Endometrium (tissue), 2 donors: ENCODE results near the gene DCST1.

ENCODE experiments used
- FAIRE-seq: peaks from 2 replicates; lab custom pipeline; 2012; peaks lifted over from hg19 to GRCh38; lab: Jason Lieb, UNC
- donor health status: control.
- donor health status: control.

Gene DCST1

GRCh38 chr1:155052439-155053395 is 19.1 kb downstream of the DCST1 start:
- FAIRE-seq, result no peak

DNA sequence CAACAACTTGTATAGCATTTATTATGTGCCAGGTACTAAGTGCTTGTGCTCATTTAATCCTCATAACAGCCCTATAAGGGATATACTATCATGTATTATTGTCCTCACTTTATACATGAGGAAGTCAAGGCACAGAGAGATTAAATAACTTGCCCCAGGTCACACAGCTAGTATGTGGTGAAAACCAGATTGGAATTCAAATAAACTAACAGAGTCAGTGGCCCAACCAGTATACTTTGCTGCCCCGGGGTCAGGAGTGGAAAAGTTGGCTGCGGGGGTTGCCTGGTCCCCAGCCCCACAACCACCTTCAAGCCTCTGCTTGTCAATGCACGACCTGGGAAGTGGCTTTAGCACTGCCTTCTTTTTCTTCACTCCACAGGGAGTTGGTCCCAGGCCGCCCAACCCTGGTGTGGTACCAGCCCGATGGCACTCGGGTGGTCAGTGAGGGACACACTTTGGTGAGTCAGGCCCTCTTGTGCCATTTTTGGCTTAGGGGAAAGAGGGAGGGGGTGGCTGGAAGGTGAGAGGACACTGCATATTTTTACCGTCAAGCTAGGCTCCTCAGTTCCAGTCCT is 20.0 kb downstream of the DCST1 start:
- no peak for FAIRE-seq

DNA sequence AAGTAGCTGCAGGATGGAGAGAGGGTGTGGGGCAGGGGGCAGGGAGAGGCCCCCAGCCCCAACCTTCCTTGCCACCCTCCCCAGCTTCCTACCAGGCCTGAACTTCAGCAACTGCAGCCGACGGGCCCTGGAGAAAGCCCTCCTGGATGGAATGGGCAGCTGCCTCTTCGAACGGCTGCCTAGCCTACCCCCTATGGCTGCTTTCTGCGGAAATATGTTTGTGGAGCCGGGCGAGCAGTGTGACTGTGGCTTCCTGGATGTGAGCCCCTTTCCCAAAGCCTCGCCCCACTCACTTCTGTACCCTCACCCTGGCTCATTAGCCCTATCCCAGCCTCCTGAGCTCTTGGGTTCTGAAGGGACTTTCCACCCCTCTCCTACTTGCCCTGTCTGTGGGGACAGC is 23.5 kb downstream of the DCST1 start:
- FAIRE-seq, result no peak

- FAIRE-seq, result no peak
Measured at GRCh38 chr1:155057788-155058211, 24.2 kb downstream of the DCST1 start.

GRCh38 chr1:155060736-155061135 is 27.1 kb downstream of the DCST1 start:
- no peak for FAIRE-seq

GRCh38 chr1:155061381-155062150 is 27.9 kb downstream of the DCST1 start:
- FAIRE-seq, result no peak

GRCh38 chr1:155062151-155062686 is 28.6 kb downstream of the DCST1 start:
- FAIRE-seq, result no peak

GRCh38 chr1:155062702-155063411 is 29.2 kb downstream of the DCST1 start:
- FAIRE-seq, result no peak

DNA sequence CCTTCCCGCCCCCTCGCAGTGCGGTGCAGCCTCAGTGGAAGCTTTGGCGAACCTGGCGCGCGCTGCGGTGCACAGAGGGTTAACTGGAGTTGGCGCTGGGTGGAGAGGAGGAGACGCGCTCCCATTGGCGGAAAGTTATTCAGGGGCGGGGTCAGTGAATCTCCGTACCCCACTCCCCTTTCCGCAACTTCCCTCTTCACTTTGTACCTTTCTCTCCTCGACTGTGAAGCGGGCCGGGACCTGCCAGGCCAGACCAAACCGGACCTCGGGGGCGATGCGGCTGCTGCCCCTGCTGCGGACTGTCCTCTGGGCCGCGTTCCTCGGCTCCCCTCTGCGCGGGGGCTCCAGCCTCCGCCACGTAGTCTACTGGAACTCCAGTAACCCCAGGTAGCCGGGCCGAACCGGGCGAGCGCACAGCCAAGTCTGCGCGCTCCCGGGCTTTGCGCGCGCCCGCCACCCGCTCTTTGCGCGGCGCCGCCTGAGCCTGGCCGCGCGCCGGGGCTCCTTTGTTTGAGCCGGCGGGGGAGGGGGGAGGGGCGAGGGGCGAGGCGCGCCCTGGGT is 30.0 kb downstream of the DCST1 start, which contains the start of gene EFNA4:
EFNA4 (plus strand) TSS at position 191 of the 561 bp plus-strand sequence; CDS start at position 275, 84 bp downstream.
- FAIRE-seq, result peak; percentile 4

GRCh38 chr1:155064111-155064831 is 30.6 kb downstream of the DCST1 start:
- FAIRE-seq, result no peak

- no peak for FAIRE-seq
Measured at GRCh38 chr1:155064832-155065429, 31.3 kb downstream of the DCST1 start.

GRCh38 chr1:155066777-155067176 is 33.2 kb downstream of the DCST1 start:
- FAIRE-seq, result no peak

GRCh38 chr1:155068599-155068998 is 35.0 kb downstream of the DCST1 start:
- FAIRE-seq, result no peak

DNA sequence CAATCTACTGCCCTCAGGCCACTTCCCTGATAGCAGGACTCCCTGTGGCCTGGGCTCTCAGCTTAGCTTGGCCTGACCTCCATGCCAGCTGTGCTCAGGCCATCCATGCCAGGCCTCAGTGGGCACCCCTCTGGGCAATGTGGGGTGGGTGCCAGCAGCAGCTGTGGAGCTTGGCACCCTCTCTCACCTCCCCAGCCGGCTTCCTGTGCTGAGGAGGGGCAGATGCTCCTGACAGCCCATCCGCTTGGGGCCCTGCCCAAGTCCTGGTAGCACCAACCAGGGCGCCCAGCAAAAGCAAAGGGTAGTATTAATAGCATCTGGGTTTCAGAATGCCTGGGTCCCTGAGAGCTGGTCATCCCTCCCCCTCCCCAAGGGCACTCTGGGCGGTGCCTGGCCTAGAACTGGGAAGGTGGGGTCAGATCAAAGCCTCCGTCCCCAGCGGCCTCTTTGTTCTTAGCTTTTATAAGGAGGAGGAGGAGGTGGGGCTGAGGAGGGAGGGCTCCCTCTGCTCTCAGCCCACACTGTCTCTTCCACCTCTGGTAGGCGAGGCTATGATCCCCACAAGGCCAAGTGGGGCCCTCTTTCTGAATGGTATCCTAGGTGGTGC is 36.0 kb downstream of the DCST1 start:
- FAIRE-seq, result no peak

DNA sequence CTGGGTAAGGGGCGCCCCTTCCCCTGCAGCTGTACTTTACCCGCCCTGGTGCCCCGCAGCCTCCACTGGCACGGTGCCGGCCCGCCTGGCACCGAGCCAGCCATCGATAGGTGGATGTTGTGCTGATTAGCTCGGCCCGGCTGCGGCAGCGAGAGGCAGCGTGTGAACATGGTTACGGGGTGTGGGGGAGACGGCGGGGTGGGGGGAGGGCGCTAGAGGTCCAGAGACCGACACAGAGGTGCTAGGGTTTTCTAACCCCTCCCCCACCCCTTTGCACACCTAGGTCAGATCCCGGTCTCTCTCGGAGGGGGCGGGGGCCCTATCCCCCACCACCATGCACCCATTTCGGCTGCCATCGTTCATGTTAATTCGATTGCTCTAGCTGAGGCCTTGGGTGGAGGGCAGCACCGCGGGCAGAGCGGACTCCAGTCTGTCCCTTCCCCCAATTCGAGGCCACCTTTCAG is 36.6 kb downstream of the DCST1 start:
- no peak for FAIRE-seq

GRCh38 chr1:155070721-155071569 is 37.3 kb downstream of the DCST1 start:
- FAIRE-seq, result no peak

DNA sequence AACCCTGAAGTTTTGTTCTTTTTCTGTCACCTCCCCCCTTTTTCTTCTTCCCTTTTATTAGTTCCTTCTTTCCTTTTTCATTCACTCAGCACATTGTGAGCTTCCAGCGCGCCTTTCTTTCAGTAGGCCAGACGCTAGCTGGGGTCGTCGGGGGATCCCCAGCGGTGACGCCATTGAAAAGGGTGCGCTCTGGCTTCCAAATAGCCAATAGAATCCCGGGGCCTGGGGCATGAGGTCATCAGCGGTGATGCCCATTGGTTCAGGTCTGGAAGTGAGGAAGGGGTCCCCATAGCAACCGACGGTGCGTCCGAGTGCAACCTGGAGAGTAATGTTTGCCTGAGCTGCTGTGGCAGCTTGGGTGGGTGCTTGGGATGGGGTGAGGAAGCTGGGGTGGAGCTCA is 38.1 kb downstream of the DCST1 start:
- FAIRE-seq, result no peak

DNA sequence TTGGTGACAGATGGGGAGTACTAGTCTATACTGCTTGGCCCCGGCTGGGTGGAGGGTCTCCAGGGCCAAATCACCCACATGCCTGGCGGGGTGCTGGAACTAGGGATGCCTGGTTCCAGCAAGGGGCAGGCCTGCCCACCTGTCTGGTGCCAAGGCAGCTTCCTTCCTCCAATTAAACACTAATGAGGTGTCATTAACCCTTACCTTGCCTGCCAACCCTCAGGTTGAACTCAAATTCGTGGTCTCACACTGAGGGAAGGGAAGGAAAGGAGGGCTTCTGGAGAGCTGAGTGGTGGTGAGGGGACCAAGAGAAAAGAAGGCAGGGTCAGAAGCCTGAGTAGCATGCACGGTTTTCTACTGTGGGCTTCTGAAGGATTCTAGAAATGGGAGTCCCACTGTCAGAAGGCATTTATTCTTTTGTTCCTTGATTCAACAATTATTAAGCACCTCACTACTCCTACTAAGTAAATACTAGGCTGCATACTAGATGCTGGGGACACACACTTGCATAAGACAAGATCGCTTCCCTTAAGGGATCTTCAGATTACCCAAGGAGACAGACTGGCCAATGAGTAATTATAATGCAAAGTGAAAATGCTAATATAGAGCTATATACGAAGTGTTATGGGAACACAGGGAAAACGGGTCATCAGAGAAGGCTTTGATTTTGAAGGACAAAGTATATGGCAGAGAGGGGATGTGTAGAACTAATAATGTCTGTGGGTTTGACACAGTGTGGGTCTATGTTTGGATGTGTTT is 39.1 kb downstream of the DCST1 start:
- FAIRE-seq, result no peak
